NT2/D1 (cell line): ENCODE data around the gene ATXN7.

Source experiments
- SUZ12 ChIP-seq: IDR thresholded peaks from 2 replicates; pipeline ENCODE4 v1.6.1; 2011; ENCODE audit not compliant: insufficient read length, insufficient read depth; ENCODE audit errors: extremely low read depth
- YY1 ChIP-seq: IDR thresholded peaks from 2 replicates; pipeline ENCODE4 v1.6.1; 2011; ENCODE audit not compliant: insufficient read length, insufficient read depth
- ZNF274 ChIP-seq: IDR thresholded peaks from 2 replicates; pipeline ENCODE4 v1.6.1; 2011; ENCODE audit warnings: mild to moderate bottlenecking, low read depth, low read length

- no peak for TF ChIP-seq ZNF274
- TF ChIP-seq YY1: no peak
- no peak for TF ChIP-seq SUZ12
These were observed 156.2 kb downstream of the ATXN7 start for GRCh38 chr3:64019879-64020278.
